Tibial artery (tissue), 4 donors: ENCODE results near the gene BCL2L2.
"Not testable (repeated sequence)": the region's sequence is repeated elsewhere in the genome, so short reads cannot be mapped to it uniquely, and the experiment has no call there.

Experiments
- DNase-seq, 2 donors: peaks; one replicate each; pipeline ENCODE4 v3.0.0-alpha.2; 2019
- H3K27ac ChIP-seq, 2 donors: fragments of 200-600 bp; sonication (generic) in 1 of 2; 1 replicate in 1 of 2; 2 replicates in 1 of 2; pipeline ENCODE4 v1.5.1; 2018 to 2019; ENCODE audit warnings: mild to moderate bottlenecking in 1 of 2
- H3K27me3 ChIP-seq, 2 donors: fragments of 200-600 bp; sonication (generic) in 1 of 2; one replicate each; pipeline versions ENCODE4 v1.5.1 to v1.6.0; 2016 to 2019
- H3K36me3 ChIP-seq, 3 donors: fragments of 200-600 bp; sonication (generic) in 2 of 3; one replicate each; pipeline ENCODE4 v1.5.1; 2016 to 2019; ENCODE audit warnings: mild to moderate bottlenecking in 2 of 3
- H3K4me1 ChIP-seq, 4 donors: fragments of 200-600 bp; sonication (generic) in 2 of 4; 1 replicate in 3 of 4; 2 replicates in 1 of 4; pipeline ENCODE4 v1.5.1; 2016 to 2019
- H3K4me3 ChIP-seq, 2 donors: fragments of 200-600 bp; sonication (generic) in 1 of 2; 1 replicate in 1 of 2; 2 replicates in 1 of 2; pipeline ENCODE4 v1.5.1; 2018 to 2019; ENCODE audit warnings: mild to moderate bottlenecking in 2 of 2
- H3K9me3 ChIP-seq, 3 donors: fragments of 200-600 bp; sonication (generic) in 1 of 3; one replicate each; pipeline ENCODE4 v1.5.1; 2016 to 2019
- intact Hi-C: fragments of 100-400 bp; cut with DNase I; formaldehyde crosslinking; loops from one replicate; pipeline ENCODE4 v1.15.0; 2023; ENCODE audit warnings: low total_unique reads
- TF ChIP-seq, protein P1 (sequence below), 2 experiments: fragments of 200-600 bp in 1 of 2; fragments of 450-650 bp in 1 of 2; IDR thresholded peaks; one replicate each; pipeline ENCODE4 v1.5.1; 2017 to 2019; ENCODE audit warnings: antibody characterized with exemption in 2 of 2, mild to moderate bottlenecking in 1 of 2, moderate library complexity in 1 of 2

The BCL2L2 gene

DNA sequence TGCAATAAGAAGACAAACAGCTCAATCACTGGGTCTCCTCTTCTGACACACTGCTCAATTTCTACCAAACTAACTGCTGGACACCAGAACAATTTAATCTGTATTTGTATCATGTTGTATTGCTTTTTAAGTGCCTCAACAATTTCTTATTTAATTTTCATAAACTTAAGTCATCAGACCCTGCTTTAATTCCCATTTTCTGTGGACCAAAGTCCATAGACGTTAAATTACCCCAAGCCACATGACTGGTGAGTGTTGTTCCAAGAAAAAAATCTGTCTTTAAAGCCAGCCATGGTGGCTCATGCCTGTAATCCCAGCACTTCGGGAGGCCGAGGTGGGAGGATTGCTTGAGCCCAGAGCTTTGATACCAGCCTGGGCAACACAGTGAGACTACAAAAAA is 29.4 kb upstream of the BCL2L2 start:
- Histone ChIP-seq H3K9me3 (no peaks in the 10 kb centered on the region), H3K4me1 (peaks cover 0 to 3% (median 0%) of the 10 kb centered on the region in 4 donors), H3K36me3 (peaks cover 10 to 27% (median 15%) of the 10 kb centered on the region in 3 donors), H3K27ac (no peak overlapping the region), H3K4me3 (no peak overlapping the region), H3K27me3 (no peaks in the 10 kb centered on the region)
- DNase-seq, result no peak
- intact Hi-C loops, result no loop called here
- TF ChIP-seq, protein P1, sequence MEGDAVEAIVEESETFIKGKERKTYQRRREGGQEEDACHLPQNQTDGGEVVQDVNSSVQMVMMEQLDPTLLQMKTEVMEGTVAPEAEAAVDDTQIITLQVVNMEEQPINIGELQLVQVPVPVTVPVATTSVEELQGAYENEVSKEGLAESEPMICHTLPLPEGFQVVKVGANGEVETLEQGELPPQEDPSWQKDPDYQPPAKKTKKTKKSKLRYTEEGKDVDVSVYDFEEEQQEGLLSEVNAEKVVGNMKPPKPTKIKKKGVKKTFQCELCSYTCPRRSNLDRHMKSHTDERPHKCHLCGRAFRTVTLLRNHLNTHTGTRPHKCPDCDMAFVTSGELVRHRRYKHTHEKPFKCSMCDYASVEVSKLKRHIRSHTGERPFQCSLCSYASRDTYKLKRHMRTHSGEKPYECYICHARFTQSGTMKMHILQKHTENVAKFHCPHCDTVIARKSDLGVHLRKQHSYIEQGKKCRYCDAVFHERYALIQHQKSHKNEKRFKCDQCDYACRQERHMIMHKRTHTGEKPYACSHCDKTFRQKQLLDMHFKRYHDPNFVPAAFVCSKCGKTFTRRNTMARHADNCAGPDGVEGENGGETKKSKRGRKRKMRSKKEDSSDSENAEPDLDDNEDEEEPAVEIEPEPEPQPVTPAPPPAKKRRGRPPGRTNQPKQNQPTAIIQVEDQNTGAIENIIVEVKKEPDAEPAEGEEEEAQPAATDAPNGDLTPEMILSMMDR (IDR thresholded peaks at IDR 0.05), result no peak

DNA sequence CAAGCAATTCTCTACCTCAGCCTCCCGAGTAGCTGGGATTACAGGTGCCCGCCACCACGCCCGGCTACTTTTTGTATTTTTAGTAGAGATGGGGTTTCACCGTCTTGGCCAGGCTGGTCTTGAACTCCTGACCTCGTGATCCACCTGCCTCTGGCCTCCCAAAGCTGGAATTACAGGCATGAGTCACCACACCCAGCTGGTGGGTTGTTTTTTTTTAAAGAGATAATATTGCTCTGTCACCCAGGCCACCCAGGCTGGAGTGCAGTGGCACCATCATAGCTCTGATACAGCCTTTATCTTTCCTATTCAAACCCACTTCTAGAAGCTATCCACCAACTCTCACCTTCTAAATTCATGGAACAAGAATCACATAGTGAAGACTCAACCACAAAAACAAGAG is 28.7 kb upstream of the BCL2L2 start:
- H3K9me3 ChIP-seq, DNase-seq, intact Hi-C loops, H3K27ac ChIP-seq, H3K27me3 ChIP-seq, H3K4me3 ChIP-seq, H3K4me1 ChIP-seq: not testable (repeated sequence)
- H3K36me3 ChIP-seq, result peaks cover 10 to 27% (median 15%) of the 10 kb centered on the region in 3 donors

DNA sequence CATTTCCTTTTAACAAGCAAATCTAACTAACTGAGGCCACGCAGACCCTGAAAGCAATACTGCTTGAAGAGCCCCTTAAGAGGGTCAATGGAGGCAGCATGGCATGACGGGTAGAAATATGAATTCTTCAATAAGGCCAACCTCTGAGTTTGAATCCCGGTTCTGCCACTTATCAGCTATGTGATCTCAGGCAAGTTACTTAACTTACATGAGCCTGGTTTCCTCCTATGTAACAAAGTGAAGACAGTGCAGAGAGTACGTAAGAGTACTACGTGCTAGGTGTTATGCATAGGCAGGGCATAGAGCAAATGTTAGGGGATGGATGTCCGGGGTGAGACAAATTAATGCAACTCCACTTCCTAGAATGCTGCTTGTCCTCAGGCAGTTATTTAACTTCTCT is 25.4 kb upstream of the BCL2L2 start:
- Histone ChIP-seq H3K9me3 (no peaks in the 10 kb centered on the region), H3K27me3 (no peaks in the 10 kb centered on the region), H3K4me3 (no peak overlapping the region), H3K27ac (no peak overlapping the region), H3K4me1 (peaks cover 0 to 15% (median 5%) of the 10 kb centered on the region in 4 donors), H3K36me3 (peaks cover 3 to 15% (median 4%) of the 10 kb centered on the region in 3 donors)
- intact Hi-C loops, result no loop called here
- TF ChIP-seq, protein P1 (IDR thresholded peaks at IDR 0.05), result no peak
- DNase-seq, result no peak

DNA sequence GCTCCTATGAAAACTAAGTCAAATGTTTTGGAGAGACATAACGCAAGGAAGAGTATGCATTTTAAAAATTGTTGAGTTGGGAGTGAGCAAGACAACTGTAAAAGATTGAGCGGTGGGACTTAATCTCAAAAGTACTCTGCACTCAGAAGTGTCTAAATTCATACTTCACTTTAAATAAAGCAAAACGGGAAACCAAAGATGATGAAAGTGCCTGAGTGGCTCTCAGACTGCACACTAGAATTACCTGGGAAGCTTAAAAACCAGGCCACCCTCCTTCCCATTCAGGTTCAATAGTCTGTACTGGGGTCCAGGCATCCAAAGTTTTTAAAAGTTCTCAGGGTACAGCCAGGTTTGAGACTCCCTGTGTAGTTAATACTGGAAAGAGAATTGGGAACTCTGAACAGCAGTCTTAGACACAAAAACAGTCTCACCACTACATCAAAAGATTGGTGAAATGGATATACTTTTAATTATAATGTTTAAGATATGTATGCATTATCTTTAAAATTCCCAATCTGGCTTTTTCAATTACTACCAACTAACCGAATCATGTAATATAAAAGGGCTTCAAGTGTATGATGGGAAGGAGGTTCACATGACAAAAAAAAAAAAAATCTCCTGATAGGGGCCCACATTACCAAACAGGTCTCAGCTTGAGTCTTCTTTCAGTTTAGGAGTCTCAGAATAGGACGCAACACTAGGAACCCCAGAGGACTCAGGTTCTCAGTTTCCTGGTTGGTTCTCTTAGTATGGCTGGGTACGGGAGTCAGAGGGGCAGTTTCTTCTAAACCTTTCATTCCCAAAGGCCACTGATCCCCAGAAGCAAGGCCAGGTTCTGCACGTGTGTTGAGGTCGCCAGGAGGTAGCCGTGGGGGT is 21.7 kb upstream of the BCL2L2 start:
- no peaks in the 10 kb centered on the region for H3K9me3 ChIP-seq
- H3K4me1 ChIP-seq, result peaks cover 0 to 22% (median 11%) of the 10 kb centered on the region in 4 donors
- peak overlapping the region; percentile 95 to 100 for H3K27ac ChIP-seq
- TF ChIP-seq, protein P1 (IDR thresholded peaks at IDR 0.05), result no peak
- intact Hi-C loops, result no loop called here
- no peaks in the 10 kb centered on the region for H3K27me3 ChIP-seq
- DNase-seq, result no peak
- H3K36me3 ChIP-seq, result peaks cover 0 to 6% (median 0%) of the 10 kb centered on the region in 3 donors
- peak overlapping the region; percentile 87 to 99 for H3K4me3 ChIP-seq

DNA sequence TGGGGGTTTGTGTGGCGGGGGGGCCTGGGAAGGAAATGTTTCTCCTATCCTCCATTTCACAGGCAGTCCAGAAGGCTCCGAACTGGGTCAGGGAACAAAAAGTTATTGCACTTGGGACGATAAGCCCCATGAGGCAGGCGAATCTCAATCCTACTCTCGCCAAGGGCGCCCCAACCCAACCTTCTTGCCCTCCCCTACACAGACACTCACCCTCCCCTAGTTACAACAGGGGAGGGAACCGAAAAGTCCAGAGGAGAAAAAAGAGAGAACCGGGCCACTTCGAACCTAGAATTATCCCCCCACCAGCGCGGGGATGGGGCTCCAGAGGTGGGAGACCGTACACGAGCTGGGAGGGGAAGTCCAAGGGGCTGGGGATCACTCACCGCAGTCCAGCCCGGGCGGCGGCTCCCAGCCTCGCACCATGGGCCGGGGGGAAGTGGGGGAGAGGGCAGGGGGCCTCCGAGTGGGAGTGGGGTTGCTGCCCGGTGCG is 21.1 kb upstream of the BCL2L2 start:
- Histone ChIP-seq H3K4me3 (peak overlapping the region; percentile 87 to 99), H3K27me3 (no peaks in the 10 kb centered on the region), H3K4me1 (peaks cover 0 to 22% (median 9%) of the 10 kb centered on the region in 4 donors), H3K27ac (peak overlapping the region; percentile 95 to 100), H3K36me3 (peaks cover 0 to 6% (median 0%) of the 10 kb centered on the region in 3 donors), H3K9me3 (no peaks in the 10 kb centered on the region)
- TF ChIP-seq, protein P1 (IDR thresholded peaks at IDR 0.05), result no peak
- intact Hi-C loops, result no loop called here
- DNase-seq, result no peak
